ENCODE results near the gene GAB3.
"Not testable (repeated sequence)": the region's sequence is repeated elsewhere in the genome, so short reads cannot be mapped to it uniquely, and the experiment has no call there.

Gene GAB3

DNA sequence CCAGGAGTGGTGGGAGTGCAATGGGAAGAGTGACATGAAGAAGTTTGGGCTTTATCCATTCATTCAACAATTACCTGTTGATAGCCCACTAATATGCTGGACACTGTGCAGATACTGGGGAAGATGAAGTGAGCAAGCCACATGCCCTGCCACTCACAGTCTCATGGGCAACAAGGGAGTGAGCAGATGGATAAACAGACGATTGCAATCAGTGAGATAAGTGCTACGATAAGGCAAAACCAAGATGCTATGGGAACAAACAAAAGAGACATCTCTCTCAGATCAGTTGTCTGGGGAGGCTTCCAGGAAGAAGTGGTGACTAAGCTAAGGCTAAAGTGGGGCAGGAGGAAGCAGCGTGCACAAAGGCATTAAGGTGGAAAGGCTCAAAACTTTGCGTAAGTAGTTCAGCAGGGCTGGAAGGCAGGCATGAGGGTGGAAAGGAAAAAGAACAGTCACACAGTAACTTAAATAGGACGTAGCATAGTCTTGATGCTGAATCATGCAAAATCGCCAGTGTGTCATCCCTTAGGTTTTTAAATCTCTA lies 31.7 kb downstream of the GAB3 start:
- DNase-seq (ENCODE audit: low spot score), result no peak

- no peak for DNase-seq (ENCODE audit: low spot score)
Measured at GRCh38 chrX:154718616-154719015, 32.3 kb downstream of the GAB3 start.

GRCh38 chrX:154717824-154718223 lies 33.1 kb downstream of the GAB3 start:
- DNase-seq (ENCODE audit: low spot score), result no peak

DNA sequence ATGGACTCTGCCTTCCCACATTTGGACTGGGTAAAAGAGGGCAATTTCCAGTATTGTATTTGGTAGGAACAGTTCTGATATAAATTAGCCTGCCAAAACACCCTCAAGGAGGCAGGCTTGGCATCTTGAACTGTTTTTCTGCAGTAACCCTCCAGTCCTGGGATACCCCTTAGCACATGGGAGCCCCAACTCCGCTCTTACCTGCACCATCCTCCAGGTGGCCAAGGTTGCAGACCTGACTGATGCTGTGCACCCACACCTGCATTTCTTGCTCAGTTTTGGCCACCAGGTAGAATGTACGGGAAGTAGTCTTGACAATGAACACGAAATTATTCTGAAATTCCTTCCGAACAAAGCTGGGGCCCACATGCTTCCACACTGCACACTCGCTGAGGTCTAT lies 35.1 kb downstream of the GAB3 start:
- no peak for DNase-seq (ENCODE audit: low spot score)

DNA sequence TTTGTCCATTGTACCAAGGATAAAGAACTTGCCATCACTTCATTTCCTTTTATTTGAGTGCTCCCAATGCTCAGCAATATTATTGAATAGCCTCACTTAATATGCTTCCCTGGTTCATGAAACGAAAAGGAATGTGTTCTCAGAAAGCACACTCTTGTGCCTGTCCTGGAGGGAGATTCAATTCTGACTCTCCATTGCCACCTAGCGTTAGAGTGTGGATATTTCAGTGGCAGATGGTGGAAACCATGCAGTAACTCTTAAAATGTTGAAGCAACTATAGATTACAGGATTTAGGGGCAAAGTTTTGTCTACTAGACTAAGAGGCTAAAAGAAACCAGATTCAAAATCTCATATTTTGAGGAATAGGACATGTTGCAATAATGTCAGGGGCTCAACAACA lies 36.0 kb downstream of the GAB3 start:
- DNase-seq (ENCODE audit: low spot score), result peak; percentile 66

DNA sequence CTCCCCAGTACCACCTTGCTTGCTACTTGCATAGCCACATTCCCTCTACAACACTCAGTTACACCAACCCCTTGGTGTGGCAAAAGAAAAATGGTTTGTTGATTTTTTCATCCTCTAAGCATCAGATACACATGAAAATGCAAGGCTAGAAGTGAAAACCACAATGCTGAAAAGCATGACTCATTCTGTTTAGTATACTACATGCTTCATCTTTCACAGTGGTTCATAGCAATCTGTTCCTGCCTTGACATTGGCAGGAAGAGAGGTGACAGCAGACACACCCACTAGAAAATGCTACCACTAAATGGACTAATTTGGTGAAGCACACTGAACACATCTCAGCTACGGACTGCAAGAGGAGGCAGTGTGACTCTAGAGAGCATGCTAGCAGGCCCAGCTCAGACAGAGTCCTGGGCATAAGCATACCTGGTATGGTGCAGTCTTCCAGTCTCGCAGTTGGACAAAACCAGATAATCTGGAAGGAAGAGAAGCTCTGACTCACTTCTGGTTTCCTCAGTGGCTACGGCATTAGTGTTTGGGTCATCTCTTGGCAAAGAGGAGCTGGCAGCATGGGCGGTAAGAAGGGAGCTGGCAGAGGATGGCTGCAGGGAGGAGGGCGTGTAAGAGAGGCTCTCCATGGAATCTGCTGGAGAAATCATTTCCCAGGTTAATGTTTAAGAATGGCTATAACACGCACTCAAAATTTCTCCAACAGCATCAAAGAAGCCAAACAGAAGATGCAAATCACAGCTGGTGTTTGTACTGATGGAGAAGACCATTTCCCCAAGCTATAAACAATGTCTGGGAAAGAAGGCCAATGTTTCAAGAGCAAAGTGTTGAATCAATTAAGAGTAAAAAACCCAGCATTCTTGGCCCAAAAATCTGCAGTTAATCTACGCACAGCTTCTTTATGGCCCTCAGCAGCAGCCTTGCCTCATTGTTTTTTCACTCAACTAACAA lies 37.8 kb downstream of the GAB3 start:
- DNase-seq (ENCODE audit: low spot score), result peak; percentile 67

GRCh38 chrX:154711264-154711663 lies 39.6 kb downstream of the GAB3 start:
- no peak for DNase-seq (ENCODE audit: low spot score)

GRCh38 chrX:154710309-154710708 lies 40.6 kb downstream of the GAB3 start:
- DNase-seq (ENCODE audit: low spot score), result no peak

DNA sequence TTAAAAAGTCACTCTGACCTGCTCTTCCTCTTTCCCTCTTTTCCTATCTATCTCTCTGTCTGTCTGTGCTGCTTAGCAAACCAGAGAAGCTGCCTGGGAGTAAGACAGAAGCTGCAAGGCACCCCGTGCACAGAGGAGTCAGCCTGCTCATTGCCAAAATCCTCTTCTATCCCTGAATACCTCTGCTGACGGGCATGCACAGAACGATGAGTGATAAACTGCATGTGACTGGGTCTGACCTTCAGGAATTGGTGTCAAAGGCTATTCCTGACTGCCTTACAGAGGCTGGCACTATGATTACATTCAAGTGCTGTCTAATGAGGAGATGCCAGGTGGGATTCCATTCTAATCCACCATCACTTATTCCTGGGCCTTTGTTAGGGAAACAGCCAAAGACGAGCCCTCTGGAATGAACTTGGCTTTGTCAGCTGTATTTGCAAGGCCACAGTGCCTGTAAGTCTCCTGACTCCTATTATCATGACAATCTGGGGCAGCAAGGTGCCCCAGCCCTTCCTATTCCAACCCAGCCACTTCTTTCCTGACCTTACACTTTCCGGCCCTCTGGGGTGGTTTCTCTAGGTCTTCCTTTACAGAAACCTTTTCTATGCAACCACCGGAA lies 52.1 kb downstream of the GAB3 start:
- no peak for DNase-seq (ENCODE audit: low spot score)

GRCh38 chrX:154696676-154697045 lies 54.2 kb downstream of the GAB3 start:
- peak; percentile 24 for DNase-seq (ENCODE audit: low spot score)

DNA sequence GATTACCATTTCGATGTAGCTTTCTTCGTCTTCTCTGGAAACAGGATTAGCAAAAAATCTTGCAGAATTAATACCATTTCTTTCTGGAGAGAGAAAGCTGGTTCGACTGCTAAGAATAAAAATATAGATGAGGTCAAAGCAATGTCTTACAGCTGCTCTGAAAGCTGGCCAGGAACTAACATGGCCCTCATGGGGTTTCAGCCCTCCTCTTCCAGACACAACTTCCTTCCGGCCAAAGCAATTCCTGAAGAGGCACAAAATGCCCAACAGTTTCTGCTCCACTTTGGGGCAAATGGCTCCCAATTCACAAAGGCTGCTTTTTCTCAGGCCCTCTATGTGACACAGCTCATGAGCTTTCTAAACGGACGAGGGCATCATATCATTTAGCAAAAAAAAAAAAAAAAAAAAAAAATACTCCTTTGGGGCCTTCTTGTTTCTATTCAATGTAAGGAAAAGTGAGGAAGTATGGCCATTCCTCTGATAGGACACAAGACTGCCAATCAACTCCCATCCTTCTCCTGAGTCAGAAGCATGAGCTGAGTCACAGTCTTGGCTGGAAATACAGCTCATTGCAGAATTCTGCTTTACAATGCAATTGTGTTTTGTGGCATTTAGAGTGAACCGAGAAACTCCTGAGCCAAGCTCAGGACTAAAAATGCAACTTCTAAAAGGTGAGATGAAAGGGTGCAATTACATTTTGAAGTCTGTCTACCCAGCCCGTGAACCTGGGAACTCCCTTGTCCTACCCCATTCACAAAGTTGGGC lies 54.8 kb downstream of the GAB3 start:
- peak; percentile 82 for DNase-seq (ENCODE audit: low spot score)

DNA sequence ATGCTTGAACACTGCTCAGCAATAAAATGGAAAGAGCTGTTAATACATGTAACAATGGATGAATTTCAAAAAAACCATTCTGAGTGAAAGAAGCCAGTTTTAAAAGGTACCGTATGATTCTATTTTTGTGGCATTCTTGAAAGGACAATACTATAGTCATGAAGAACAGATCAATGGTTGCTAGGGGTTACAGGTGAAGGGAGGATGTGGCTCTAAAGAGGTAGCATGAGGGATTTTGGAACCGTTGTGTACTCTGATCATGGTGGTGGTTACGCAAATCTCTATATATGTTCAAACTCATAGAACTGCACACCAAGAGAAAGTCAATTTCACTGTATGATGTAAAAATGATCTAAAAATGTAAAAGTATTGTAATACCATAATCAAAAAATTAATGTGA lies 57.5 kb downstream of the GAB3 start:
- DNase-seq (ENCODE audit: low spot score), result no peak

DNA sequence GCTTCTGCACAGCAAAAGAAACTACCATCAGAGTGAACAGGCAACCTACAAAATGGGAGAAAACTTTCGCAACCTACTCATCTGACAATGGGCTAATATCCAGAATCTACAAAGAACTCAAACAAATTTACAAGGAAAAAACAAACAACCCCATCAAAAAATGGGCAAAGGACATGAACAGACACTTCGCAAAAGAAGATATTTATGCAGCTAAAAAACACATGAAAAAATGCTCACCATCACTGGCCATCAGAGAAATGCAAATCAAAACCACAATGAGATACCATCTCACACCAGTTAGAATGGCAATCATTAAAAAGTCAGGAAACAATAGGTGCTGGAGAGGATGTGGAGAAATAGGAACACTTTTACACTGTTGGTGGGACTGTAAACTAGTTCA lies 60.4 kb downstream of the GAB3 start:
- not testable (repeated sequence) for DNase-seq (ENCODE audit: low spot score)

GRCh38 chrX:154672084-154672483 lies 78.8 kb downstream of the GAB3 start:
- not testable (repeated sequence) for DNase-seq (ENCODE audit: low spot score)

DNA sequence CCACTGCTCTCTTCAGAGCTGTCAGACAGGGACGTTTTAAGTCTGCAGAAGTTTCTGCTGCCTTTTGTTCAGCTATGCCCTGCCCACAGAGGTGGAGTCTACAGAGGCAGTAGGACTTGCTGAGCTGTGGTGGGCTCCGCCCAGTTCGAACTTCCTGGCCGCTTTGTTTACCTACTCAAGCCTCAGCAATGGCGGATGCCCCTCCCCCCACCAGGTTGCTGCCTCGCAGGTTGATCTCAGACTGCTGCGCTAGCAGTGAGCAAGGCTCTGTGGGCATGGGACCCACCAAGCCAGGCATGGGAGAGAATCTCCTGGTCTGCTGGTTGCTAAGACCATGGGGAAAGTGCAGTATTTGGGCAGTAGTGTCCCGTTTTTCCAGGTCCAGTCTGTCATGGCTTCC lies 80.0 kb downstream of the GAB3 start:
- DNase-seq (ENCODE audit: low spot score), result not testable (repeated sequence)

DNA sequence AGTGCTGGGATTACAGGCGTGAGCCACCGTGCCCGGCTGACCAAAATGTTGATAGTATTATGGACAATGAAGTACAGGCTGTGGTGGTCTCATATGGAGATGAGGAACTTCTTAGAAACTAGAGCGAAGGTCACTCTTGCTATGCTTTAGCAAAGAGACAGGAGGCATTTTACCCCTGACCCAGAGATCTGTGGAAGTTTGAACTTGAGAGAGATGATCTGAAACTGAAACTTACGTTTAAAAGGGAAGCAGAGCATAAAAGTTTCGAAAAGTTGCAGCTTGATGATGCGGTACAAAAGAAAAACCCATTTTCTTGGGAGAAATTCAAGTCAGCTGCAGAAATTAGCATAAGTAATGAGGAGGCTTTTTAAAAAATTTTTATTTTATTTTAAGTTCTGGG lies 89.0 kb downstream of the GAB3 start:
- no peak for DNase-seq (ENCODE audit: low spot score)

- DNase-seq (ENCODE audit: low spot score), result no peak
Measured at GRCh38 chrX:154661170-154661569, 89.7 kb downstream of the GAB3 start.

- no peak for DNase-seq (ENCODE audit: low spot score)
Measured at GRCh38 chrX:154660541-154660940, 90.3 kb downstream of the GAB3 start.

- DNase-seq (ENCODE audit: low spot score), result no peak
Measured at GRCh38 chrX:154658957-154659356, 91.9 kb downstream of the GAB3 start.

DNA sequence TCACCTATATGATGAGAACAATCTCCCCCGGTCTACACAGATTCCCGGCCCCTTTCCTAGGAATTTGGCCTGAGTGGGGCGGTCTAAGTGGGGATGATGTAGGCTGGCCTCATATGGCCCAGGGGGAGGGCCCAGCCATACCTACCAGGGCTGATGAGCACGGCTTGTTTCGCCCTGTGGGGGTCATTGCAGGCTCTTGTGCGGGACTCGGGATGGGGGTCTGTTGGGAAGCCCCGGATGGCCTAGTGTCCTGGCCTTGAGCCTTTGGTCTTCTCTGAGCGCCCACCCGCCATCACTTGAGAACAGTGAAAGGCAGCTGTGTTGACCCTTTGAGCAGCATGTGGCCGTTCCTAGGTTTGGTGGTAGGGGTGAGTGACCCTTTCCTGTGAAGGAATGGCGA lies 92.7 kb downstream of the GAB3 start:
- no peak for DNase-seq (ENCODE audit: low spot score)

- DNase-seq (ENCODE audit: low spot score), result no peak
Measured at GRCh38 chrX:154657226-154657805, 93.6 kb downstream of the GAB3 start.

- DNase-seq (ENCODE audit: low spot score), result no peak
Measured at GRCh38 chrX:154655786-154656185, 95.1 kb downstream of the GAB3 start.
